HCT116 (cell line): ENCODE data around the gene ELP5. TPM values are rescaled to one million over a fixed set of nuclear protein-coding genes. Genes with fewer than 3 reads are reported as not detected.

Experiments
- ATAC-seq: fragments of 200-7000 bp; cut with Tn5 transposase; 2 replicates; pipeline ENCODE4 v1.9.1; 2020; ENCODE audit warnings: mild to moderate bottlenecking, moderate library complexity
- BruUV-seq: library from RNA; stranded (reverse); fragments of 400-500 nt; replicated peaks from 2 replicates; lab custom pipeline; 2021; lab: Mats Ljungman, UMichigan
- CTCF ChIA-PET: fragments of 300-600 bp; sonication (Branson Sonifier 250); formaldehyde crosslinking; loops from one replicate; lab custom pipeline; 2021; ENCODE audit warnings: antibody characterized with exemption; lab: Charles Lee
- POLR2A ChIA-PET: fragments of 300-600, 350-600 bp; sonication (Branson Sonifier 250); formaldehyde crosslinking; loops from one replicate; lab custom pipeline; 2021; ENCODE audit warnings: antibody characterized with exemption; lab: Charles Lee
- RAD21 ChIA-PET, 2 experiments: fragments of 300-600 bp; sonication (Branson Sonifier 250); formaldehyde crosslinking; loops; one replicate each; lab custom pipeline; 2023; ENCODE audit warnings: low total read pairs in 2 of 2; ENCODE audit not compliant: uncharacterized antibody in 2 of 2, unreplicated experiment in 2 of 2, low non-redundant PET in 1 of 2; lab: Charles Lee
- DNase-seq: peaks from one replicate; pipeline ENCODE4 v3.0.0-alpha.2; 2010; ENCODE audit warnings: low read depth, low spot score
- H2AFZ ChIP-seq: fragments of 200-600 bp; shearing (Covaris generic), sonication (generic); 2 replicates; pipeline ENCODE4 v1.6.1; 2017; ENCODE audit warnings: low read depth, mixed run types, mixed read lengths, antibody characterized with exemption, low read length; ENCODE audit not compliant: poor library complexity, severe bottlenecking
- H3K27ac ChIP-seq: 2 replicates; pipeline ENCODE4 v1.5.1; 2012; ENCODE audit warnings: low read depth, low read length
- H3K27me3 ChIP-seq: fragments of 200-600 bp; sonication (generic); 2 replicates; pipeline ENCODE4 v1.6.1; 2016; ENCODE audit warnings: mixed run types, low read length, mixed read lengths; ENCODE audit not compliant: insufficient read depth
- H3K36me3 ChIP-seq, 2 experiments: fragments of 200-500 bp in 1 of 2; fragments of 200-600 bp in 1 of 2; sonication (Bioruptor generic) in 1 of 2; sonication (generic) in 1 of 2; 2 replicates each; pipeline versions ENCODE4 v1.5.1 to v1.6.1; 2014 to 2016; ENCODE audit warnings: low read length in 2 of 2, inconsistent platforms in 1 of 2, mixed read lengths in 1 of 2, mixed run types in 1 of 2; ENCODE audit not compliant: insufficient read depth in 2 of 2, control insufficient read depth in 1 of 2
- H3K4me1 ChIP-seq, 2 experiments: fragments of 200-600 bp in 1 of 2; sonication (generic) in 1 of 2; 2 replicates each; pipeline versions ENCODE4 v1.5.1 to v1.6.1; 2012 to 2017; ENCODE audit warnings: low read length in 2 of 2, inconsistent platforms in 1 of 2, mild to moderate bottlenecking in 1 of 2, mixed read lengths in 1 of 2, mixed run types in 1 of 2, moderate library complexity in 1 of 2; ENCODE audit not compliant: insufficient read depth in 2 of 2, control insufficient read depth in 1 of 2
- H3K4me2 ChIP-seq: fragments of 200-600 bp; sonication (generic); 2 replicates; pipeline ENCODE4 v1.6.1; 2017; ENCODE audit warnings: mixed run types, low read length, mixed read lengths
- H3K4me3 ChIP-seq, 2 experiments: fragments of 200-600 bp in 1 of 2; sonication (generic) in 1 of 2; replicated peaks in 1 of 2; 2 replicates each; pipeline ENCODE4 v1.5.1; 2011 to 2016; ENCODE audit warnings: low read length in 2 of 2, control low read depth in 1 of 2, low read depth in 1 of 2, mild to moderate bottlenecking in 1 of 2, mixed read lengths in 1 of 2, mixed run types in 1 of 2
- H3K79me2 ChIP-seq: fragments of 200-600 bp; sonication (generic); 2 replicates; pipeline ENCODE4 v1.6.1; 2017; ENCODE audit warnings: mild to moderate bottlenecking, mixed run types, low read length, moderate library complexity, mixed read lengths; ENCODE audit not compliant: insufficient read depth
- H3K9ac ChIP-seq: fragments of 200-600 bp; sonication (generic); 2 replicates; pipeline ENCODE4 v1.6.1; 2016; ENCODE audit warnings: low read length, mixed read lengths
- H3K9me2 ChIP-seq: fragments of 200-600 bp; sonication (generic), shearing (Covaris generic); 2 replicates; pipeline ENCODE4 v1.6.1; 2017; ENCODE audit warnings: mixed run types, mild to moderate bottlenecking, moderate library complexity; ENCODE audit not compliant: insufficient read depth
- H3K9me3 ChIP-seq, 2 experiments: fragments of 200-500 bp in 1 of 2; fragments of 200-600 bp in 1 of 2; sonication (Bioruptor generic) in 1 of 2; sonication (generic) in 1 of 2; 2 replicates each; pipeline ENCODE4 v1.6.1; 2014 to 2017; ENCODE audit warnings: low read length in 2 of 2, mixed read lengths in 2 of 2, inconsistent platforms in 1 of 2, low read depth in 1 of 2, mild to moderate bottlenecking in 1 of 2, mixed run types in 1 of 2, moderate library complexity in 1 of 2; ENCODE audit not compliant: control insufficient read depth in 1 of 2, insufficient read depth in 1 of 2
- H4K20me1 ChIP-seq: fragments of 200-600 bp; sonication (generic), shearing (Covaris generic); 2 replicates; pipeline ENCODE4 v1.6.1; 2017; ENCODE audit warnings: mixed run types, mild to moderate bottlenecking, moderate library complexity; ENCODE audit not compliant: insufficient read depth
- CBX3 ChIP-seq: IDR thresholded peaks from 2 replicates; pipeline ENCODE4 v1.6.1; 2012; ENCODE audit warnings: low read depth
- EZH2 ChIP-seq: fragments of 200-600 bp; sonication (generic); IDR thresholded peaks from 2 replicates; pipeline ENCODE4 v1.6.1; 2017; ENCODE audit warnings: antibody characterized with exemption, mixed run types
- JUND ChIP-seq: IDR thresholded peaks from 2 replicates; pipeline ENCODE4 v1.6.1; 2012
- POLR2AphosphoS5 ChIP-seq: IDR thresholded peaks from 2 replicates; pipeline ENCODE4 v1.6.1; 2011; ENCODE audit warnings: mild to moderate bottlenecking, low read depth, low read length, moderate library complexity
- SRF ChIP-seq: IDR thresholded peaks from 2 replicates; pipeline ENCODE4 v1.6.1; 2012; ENCODE audit warnings: low read depth
- ZNF274 ChIP-seq: fragments of 200-500 bp; sonication (Bioruptor generic); IDR thresholded peaks from 2 replicates; pipeline ENCODE4 v1.6.1; 2014; ENCODE audit warnings: mild to moderate bottlenecking, low read depth, low read length, inconsistent platforms
- intact Hi-C: fragments of 100-400 bp; cut with micrococcal nuclease; formaldehyde crosslinking; loops from 2 replicates; pipeline ENCODE4 v1.10.0; 2022
- total RNA-seq: library from RNA; stranded (reverse); gene quantifications from one replicate; pipeline ENCODE4 v1.2.1, GENCODE V29; 2021; ENCODE audit not compliant: unreplicated experiment
- TF ChIP-seq, protein P1 (sequence below): IDR thresholded peaks from 2 replicates; pipeline ENCODE4 v1.6.1; 2012; ENCODE audit warnings: low read depth
- TF ChIP-seq, protein P2 (sequence below): IDR thresholded peaks from 2 replicates; pipeline ENCODE4 v1.6.1; 2011; ENCODE audit warnings: mild to moderate bottlenecking, low read length, moderate library complexity; ENCODE audit not compliant: insufficient replicate concordance; ENCODE audit errors: extremely low read depth

The ELP5 gene
- total RNA-seq, 1 experiment from 2014 or later, result 81.7 TPM

DNA sequence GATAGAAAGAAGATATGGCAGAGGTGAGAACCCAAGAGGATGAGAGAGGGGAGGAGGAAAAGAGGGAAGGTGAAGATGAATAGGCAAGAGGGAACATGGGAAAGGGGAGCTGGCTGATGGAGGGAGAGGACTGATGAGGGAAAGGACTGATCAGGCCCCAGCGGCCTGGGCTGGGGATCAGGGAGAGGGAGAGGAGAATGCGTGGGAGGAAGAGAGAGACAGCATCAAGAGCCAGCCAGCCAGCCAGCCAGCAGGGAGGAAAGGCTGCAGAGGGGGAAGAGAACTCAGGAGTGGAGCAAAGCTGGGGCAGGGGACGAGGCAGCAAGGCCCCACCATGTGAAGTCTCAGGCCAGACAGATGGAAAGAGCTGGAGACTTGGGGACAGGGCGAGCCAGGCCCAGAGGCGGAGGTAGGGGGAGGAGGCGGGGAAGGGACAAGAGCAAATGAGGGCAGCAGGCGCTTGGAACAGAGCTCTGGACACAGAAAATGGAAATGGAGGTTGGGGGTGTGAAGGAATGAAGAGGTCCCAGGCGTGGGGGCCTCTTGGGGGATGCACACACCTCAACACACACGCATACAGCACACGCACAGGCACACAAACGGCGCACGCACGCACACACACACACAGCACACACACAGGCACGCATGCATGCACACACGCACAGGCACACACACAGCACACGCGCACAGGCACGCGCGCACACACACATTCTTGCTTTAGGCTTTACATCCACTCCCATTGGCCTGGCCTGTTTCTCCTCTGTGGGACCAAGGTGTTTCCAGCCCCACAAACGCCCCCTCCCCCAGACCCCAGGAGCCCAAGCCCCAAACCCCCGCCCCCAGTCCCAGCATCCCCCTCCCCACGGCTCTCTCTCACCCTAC, 44.7 kb upstream of the ELP5 start:
- CTCF ChIA-PET, result no interaction called here

DNA sequence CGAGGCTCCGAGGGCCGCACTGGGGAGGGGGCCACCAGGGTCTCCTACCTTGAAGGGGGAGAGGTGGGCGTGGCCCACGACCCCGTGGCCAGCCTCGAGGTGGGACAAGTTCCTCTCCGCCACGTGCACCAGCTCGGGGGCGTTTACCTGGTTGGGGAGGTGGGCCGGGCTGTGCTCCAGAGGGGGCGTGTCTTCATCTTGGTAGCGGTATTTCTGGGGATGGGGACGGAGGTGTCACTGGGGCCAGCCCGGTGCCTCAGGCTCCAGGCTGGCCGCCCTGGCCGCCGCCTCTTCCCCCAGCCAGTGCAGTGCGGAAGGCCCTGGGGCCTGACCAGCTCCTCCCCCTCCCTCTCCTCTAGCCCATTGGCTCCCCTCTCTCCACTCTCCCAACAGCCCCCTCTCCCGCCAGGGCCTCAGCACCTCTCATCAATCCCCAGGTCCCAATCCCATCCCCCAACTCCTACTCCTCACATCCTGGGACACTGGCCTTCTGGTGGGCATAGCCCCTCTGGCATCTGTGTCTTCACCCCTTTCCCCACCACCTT, 43.9 kb upstream of the ELP5 start:
- RAD21 ChIA-PET, result no interaction called here
- POLR2A ChIA-PET, result no interaction called here
- no peak for DNase-seq
- no peak overlapping the region for H3K4me3 ChIP-seq
- no peak for TF ChIP-seq ZNF274
- TF ChIP-seq CBX3, result no peak
- TF ChIP-seq, protein P1, sequence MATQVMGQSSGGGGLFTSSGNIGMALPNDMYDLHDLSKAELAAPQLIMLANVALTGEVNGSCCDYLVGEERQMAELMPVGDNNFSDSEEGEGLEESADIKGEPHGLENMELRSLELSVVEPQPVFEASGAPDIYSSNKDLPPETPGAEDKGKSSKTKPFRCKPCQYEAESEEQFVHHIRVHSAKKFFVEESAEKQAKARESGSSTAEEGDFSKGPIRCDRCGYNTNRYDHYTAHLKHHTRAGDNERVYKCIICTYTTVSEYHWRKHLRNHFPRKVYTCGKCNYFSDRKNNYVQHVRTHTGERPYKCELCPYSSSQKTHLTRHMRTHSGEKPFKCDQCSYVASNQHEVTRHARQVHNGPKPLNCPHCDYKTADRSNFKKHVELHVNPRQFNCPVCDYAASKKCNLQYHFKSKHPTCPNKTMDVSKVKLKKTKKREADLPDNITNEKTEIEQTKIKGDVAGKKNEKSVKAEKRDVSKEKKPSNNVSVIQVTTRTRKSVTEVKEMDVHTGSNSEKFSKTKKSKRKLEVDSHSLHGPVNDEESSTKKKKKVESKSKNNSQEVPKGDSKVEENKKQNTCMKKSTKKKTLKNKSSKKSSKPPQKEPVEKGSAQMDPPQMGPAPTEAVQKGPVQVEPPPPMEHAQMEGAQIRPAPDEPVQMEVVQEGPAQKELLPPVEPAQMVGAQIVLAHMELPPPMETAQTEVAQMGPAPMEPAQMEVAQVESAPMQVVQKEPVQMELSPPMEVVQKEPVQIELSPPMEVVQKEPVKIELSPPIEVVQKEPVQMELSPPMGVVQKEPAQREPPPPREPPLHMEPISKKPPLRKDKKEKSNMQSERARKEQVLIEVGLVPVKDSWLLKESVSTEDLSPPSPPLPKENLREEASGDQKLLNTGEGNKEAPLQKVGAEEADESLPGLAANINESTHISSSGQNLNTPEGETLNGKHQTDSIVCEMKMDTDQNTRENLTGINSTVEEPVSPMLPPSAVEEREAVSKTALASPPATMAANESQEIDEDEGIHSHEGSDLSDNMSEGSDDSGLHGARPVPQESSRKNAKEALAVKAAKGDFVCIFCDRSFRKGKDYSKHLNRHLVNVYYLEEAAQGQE, result no peak
- TF ChIP-seq SRF, result no peak
- TF ChIP-seq, protein P2, sequence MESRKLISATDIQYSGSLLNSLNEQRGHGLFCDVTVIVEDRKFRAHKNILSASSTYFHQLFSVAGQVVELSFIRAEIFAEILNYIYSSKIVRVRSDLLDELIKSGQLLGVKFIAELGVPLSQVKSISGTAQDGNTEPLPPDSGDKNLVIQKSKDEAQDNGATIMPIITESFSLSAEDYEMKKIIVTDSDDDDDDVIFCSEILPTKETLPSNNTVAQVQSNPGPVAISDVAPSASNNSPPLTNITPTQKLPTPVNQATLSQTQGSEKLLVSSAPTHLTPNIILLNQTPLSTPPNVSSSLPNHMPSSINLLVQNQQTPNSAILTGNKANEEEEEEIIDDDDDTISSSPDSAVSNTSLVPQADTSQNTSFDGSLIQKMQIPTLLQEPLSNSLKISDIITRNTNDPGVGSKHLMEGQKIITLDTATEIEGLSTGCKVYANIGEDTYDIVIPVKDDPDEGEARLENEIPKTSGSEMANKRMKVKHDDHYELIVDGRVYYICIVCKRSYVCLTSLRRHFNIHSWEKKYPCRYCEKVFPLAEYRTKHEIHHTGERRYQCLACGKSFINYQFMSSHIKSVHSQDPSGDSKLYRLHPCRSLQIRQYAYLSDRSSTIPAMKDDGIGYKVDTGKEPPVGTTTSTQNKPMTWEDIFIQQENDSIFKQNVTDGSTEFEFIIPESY, result no peak
- TF ChIP-seq JUND, result no peak
- TF ChIP-seq POLR2AphosphoS5, result no peak
- no peaks in the 10 kb centered on the region for H3K79me2 ChIP-seq
- no peak overlapping the region for H3K9ac ChIP-seq
- H3K9me3 ChIP-seq, result no peaks in the 10 kb centered on the region
- intact Hi-C loops, result no loop called here
- H2AFZ ChIP-seq, result no peak overlapping the region
- no peaks in the 10 kb centered on the region for H3K27me3 ChIP-seq
- no TSS peak for BruUV-seq
- no peaks in the 10 kb centered on the region for H3K9me2 ChIP-seq
- peaks cover 3 to 12% of the 10 kb centered on the region in 2 experiments; a peak in 3 of 4 replicates for H3K4me1 ChIP-seq
- no peak for ATAC-seq
- no peak overlapping the region for H3K4me2 ChIP-seq
- H4K20me1 ChIP-seq, result no peaks in the 10 kb centered on the region
- CTCF ChIA-PET, result no interaction called here
- no peaks in the 10 kb centered on the region for H3K36me3 ChIP-seq
- no peak overlapping the region for H3K27ac ChIP-seq

More for the DNA sequence above, 44.7 kb upstream of the ELP5 start:
- RAD21 ChIA-PET, result no interaction called here
- no peak overlapping the region for H3K4me3 ChIP-seq
- no peak for TF ChIP-seq ZNF274
- no peak for TF ChIP-seq JUND
- TF ChIP-seq EZH2, result no peak
- TF ChIP-seq, all 23 proteins: peak for 0
- DNase-seq (no peak), ATAC-seq (no peak)
- Histone ChIP-seq H3K4me1 (peaks cover 3 to 12% of the 10 kb centered on the region in 2 experiments; a peak in 3 of 4 replicates), H2AFZ (no peak overlapping the region), H4K20me1 (no peaks in the 10 kb centered on the region), H3K36me3 (no peaks in the 10 kb centered on the region), H3K9me2 (no peaks in the 10 kb centered on the region), H3K27me3 (no peaks in the 10 kb centered on the region), H3K79me2 (no peaks in the 10 kb centered on the region), H3K4me2 (no peak overlapping the region), H3K9me3 (no peaks in the 10 kb centered on the region), H3K27ac (no peak overlapping the region), H3K9ac (no peak overlapping the region)
- intact Hi-C loops, result no loop called here
- no TSS peak for BruUV-seq
- POLR2A ChIA-PET, result no interaction called here
